AG04449 (cell line): ENCODE results near the gene ASCC1.

Source experiments
- CTCF ChIA-PET: fragments of 350-600 bp; formaldehyde crosslinking; extraction: SDS; loops from one replicate; lab custom pipeline; 2021; ENCODE audit warnings: antibody characterized with exemption; lab: Yijun Ruan, JAX
- POLR2A ChIA-PET: fragments of 400-600, 350-600 bp; formaldehyde crosslinking; extraction: SDS; loops from one replicate; lab custom pipeline; 2020; ENCODE audit warnings: antibody characterized with exemption, inconsistent platforms; lab: Yijun Ruan, JAX
- DNase-seq: peaks from one replicate; pipeline ENCODE4 v3.0.0-alpha.2; 2010; ENCODE audit warnings: low read depth, low spot score
- H3K4me3 ChIP-seq: 2 replicates; pipeline ENCODE4 v1.5.1; 2011; ENCODE audit warnings: low read depth, mild to moderate bottlenecking, control low read depth, low read length
- CTCF ChIP-seq: IDR thresholded peaks from one replicate; pipeline ENCODE4 v1.5.1; 2011; ENCODE audit warnings: mild to moderate bottlenecking, moderate library complexity, low read length, control low read depth, inconsistent platforms; ENCODE audit not compliant: insufficient read depth; ENCODE audit errors: missing control alignments

The ASCC1 gene

GRCh38 chr10:72081210-72081609 lies 134.9 kb downstream of the ASCC1 start:
- DNase-seq, result no peak
- ChIA-PET CTCF (no interaction called here), POLR2A (no interaction called here)
- no peak overlapping the region for H3K4me3 ChIP-seq
- TF ChIP-seq CTCF, result no peak

GRCh38 chr10:72080042-72080975 lies 135.8 kb downstream of the ASCC1 start:
- CTCF ChIA-PET, result interaction anchor here (1.1 to 1.3 kb wide), 3 partner anchors 30 to 184 kb away, joined by 3 to 4 read pairs (median 4); no protein-coding TSS in a partner anchor
- no peak for DNase-seq
- H3K4me3 ChIP-seq, result no peak overlapping the region
- no peak for TF ChIP-seq CTCF
- POLR2A ChIA-PET, result no interaction called here

- ChIA-PET CTCF (interaction anchor here (0.9 to 1.3 kb wide), 6 partner anchors 9 to 183 kb away, joined by 3 to 5 read pairs (median 4); no protein-coding TSS in a partner anchor), POLR2A (no interaction called here)
- no peak for TF ChIP-seq CTCF
- no peak for DNase-seq
- H3K4me3 ChIP-seq, result no peak overlapping the region
Observed at GRCh38 chr10:72079356-72079755, 136.7 kb downstream of the ASCC1 start.

GRCh38 chr10:72077275-72077990 lies 138.6 kb downstream of the ASCC1 start:
- H3K4me3 ChIP-seq, result no peak overlapping the region
- no peak for TF ChIP-seq CTCF
- ChIA-PET CTCF (interaction anchor here (1.1 kb wide), 1 partner anchor 181 kb away, joined by 4 read pairs; no protein-coding TSS in a partner anchor), POLR2A (no interaction called here)
- DNase-seq, result no peak

- CTCF ChIA-PET, result interaction anchor here (1.1 to 1.8 kb wide), 2 partner anchors 146 to 180 kb away, joined by 4 read pairs; no protein-coding TSS in a partner anchor
- H3K4me3 ChIP-seq, result no peak overlapping the region
- no peak for TF ChIP-seq CTCF
- POLR2A ChIA-PET, result no interaction called here
- no peak for DNase-seq
Observed at GRCh38 chr10:72076756-72077155, 139.3 kb downstream of the ASCC1 start.
